Heart left ventricle (tissue), 13 donors: ENCODE data around the gene ASXL1.

Source experiments
- POLR2A ChIP-seq, 2 donors: fragments of 450-650 bp; IDR thresholded peaks; one replicate each; pipeline ENCODE4 v1.6.1; 2017; ENCODE audit warnings: antibody characterized with exemption in 2 of 2, mild to moderate bottlenecking in 2 of 2, moderate library complexity in 2 of 2
- TF ChIP-seq, protein P1 (sequence below), 12 donors: fragments of 200-600 bp; sonication (generic) in 4 of 12; IDR thresholded peaks; one replicate each; pipeline versions ENCODE4 v1.5.0 to v1.8.0; 2018 to 2022; ENCODE audit warnings: antibody characterized with exemption in 12 of 12, mild to moderate bottlenecking in 5 of 12
- donor health status: ischemic (EF 13 %, LVEDD 7.1; RV severe dilation, severe dysfunction).
- donor health status: DM: no; HTN: yes; CAD: no.
- donor health status: DM: no; HTN: no; CAD: no.
- donor health status: ischemic (EF 25% LVEDD 6.9; RV normal size, moderate dysfunction).
- donor health status: ischemic (EF 25% LVEDD 5.7; RV mildly dilated, moderate dysfunction).
- donor health status: ischemic (EF 35%, LVEDD 5.7; RV mildly dilated, moderate dysfunction).
- donor health status: nonischemic (EF 11% LVEDD 7.7; RV severe dilation, severe dysfunction).
- donor health status: DM: yes; HTN: yes; CAD: no.
- donor health status: PGD.
- donor health status: ischemic (EF 29% LVEDD 5.4; RV normal size, mild dysfunction).
- donor health status: nonischemic (EF 23%, LVEDD 6.1; RV moderate dilation, normal function).

DNA sequence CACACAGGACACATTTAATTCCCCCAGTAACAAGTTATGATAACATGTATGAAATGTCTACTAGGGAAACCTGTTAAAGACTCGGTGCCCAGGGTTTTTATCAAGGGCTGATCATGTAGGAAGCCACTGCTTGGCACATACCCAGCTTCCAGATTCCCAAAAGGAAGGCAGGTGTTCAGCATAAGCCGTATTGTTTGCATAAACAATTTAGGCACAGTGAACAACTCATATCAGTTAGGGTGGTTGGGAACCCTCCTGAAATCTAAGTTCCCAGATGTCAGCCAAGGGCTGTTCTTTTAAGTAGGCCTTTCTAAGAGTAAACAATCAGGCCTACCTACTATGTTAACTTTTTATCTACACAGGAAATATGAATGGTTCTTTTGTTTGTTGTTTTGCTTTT, 74.1 kb downstream of the ASXL1 start:
- TF ChIP-seq, protein P1, sequence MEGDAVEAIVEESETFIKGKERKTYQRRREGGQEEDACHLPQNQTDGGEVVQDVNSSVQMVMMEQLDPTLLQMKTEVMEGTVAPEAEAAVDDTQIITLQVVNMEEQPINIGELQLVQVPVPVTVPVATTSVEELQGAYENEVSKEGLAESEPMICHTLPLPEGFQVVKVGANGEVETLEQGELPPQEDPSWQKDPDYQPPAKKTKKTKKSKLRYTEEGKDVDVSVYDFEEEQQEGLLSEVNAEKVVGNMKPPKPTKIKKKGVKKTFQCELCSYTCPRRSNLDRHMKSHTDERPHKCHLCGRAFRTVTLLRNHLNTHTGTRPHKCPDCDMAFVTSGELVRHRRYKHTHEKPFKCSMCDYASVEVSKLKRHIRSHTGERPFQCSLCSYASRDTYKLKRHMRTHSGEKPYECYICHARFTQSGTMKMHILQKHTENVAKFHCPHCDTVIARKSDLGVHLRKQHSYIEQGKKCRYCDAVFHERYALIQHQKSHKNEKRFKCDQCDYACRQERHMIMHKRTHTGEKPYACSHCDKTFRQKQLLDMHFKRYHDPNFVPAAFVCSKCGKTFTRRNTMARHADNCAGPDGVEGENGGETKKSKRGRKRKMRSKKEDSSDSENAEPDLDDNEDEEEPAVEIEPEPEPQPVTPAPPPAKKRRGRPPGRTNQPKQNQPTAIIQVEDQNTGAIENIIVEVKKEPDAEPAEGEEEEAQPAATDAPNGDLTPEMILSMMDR (IDR thresholded peaks at IDR 0.05) = no peak
- no peak for TF ChIP-seq POLR2A (IDR thresholded peaks at IDR 0.05)
